ENCODE data around the gene NFATC2. TPM values are rescaled to one million over a fixed set of nuclear protein-coding genes. Genes with fewer than 3 reads are reported as not detected.

Gene NFATC2
- total RNA-seq, 1 donor from 2014 or later, result 0.89 TPM

DNA sequence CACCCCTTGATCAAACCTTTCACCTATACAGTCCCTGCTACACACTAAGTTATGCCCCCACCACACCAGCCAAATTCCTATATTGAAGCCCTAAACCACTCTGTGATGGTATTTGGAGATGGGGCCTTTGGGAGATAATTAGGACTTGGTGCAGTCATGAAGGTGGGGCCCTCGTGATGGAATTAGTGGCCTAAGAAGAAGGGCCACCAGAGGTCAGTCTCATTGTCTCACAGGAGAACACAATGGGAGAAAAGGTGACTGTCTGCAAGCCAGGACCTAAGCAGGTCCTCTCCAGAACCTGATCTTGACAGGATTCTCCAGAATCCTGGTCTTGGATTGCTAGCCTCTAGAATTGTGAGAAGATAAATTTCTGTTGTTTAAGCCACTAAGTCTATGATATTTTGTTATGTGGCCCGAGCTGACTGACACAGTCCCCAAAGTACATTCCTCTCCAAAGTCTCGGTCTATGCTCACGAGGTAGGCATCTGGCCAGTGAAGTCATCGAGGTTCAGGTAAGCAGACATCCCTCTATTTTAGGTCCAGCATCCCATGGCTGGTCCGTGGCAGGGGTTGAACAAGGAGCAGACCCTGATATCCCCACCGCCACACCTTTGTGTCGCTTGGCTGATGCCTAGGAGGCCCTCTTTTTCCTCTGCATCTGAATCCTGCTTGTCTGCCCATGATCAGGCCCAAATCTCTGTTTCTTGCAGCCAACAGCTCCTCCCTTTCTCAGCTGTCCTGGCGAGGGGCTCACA lies 138.9 kb downstream of the NFATC2 start:
- Mint-ChIP-seq H3K4me1 (ENCODE audit: unreplicated experiment) (peaks cover 6% of the 10 kb centered on the region), H3K4me3 (ENCODE audit: unreplicated experiment) (no peak overlapping the region), H3K27me3 (ENCODE audit: unreplicated experiment) (no peaks in the 10 kb centered on the region), H3K27ac (ENCODE audit: unreplicated experiment) (no peak overlapping the region), H3K9me3 (ENCODE audit: unreplicated experiment) (no peaks in the 10 kb centered on the region), H3K36me3 (ENCODE audit: unreplicated experiment) (no peaks in the 10 kb centered on the region)
- no peak for DNase-seq (ENCODE audit: extremely low spot score, unreplicated experiment)
- TF ChIP-seq CTCF (IDR thresholded peaks at IDR 0.05), result no peak

DNA sequence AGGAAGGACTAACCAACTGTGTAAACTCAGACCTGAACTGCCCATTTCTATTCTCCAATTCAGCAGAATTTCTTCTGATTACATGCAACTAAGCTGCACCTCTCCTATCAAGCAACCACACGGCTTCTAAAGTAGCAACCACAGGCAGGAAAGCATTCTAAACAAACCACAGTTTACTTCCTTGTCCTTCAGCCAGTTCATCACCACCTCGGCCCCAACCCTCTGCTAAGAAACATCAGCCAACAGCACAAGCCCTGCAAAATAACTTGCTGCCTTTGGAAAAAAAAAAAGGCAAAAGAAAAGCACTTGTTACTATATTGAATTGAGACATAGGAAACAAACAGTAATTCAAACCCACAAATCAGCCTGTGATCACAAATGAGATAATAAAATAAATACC lies 140.3 kb downstream of the NFATC2 start:
- no peaks in the 10 kb centered on the region for H3K36me3 Mint-ChIP-seq (ENCODE audit: unreplicated experiment)
- H3K4me1 Mint-ChIP-seq (ENCODE audit: unreplicated experiment), result peaks cover 10% of the 10 kb centered on the region
- H3K9me3 Mint-ChIP-seq (ENCODE audit: unreplicated experiment), result no peaks in the 10 kb centered on the region
- no peak for DNase-seq (ENCODE audit: extremely low spot score, unreplicated experiment)
- TF ChIP-seq CTCF (IDR thresholded peaks at IDR 0.05), result no peak
- no peak overlapping the region for H3K27ac Mint-ChIP-seq (ENCODE audit: unreplicated experiment)
- H3K4me3 Mint-ChIP-seq (ENCODE audit: unreplicated experiment), result no peak overlapping the region
- no peaks in the 10 kb centered on the region for H3K27me3 Mint-ChIP-seq (ENCODE audit: unreplicated experiment)

DNA sequence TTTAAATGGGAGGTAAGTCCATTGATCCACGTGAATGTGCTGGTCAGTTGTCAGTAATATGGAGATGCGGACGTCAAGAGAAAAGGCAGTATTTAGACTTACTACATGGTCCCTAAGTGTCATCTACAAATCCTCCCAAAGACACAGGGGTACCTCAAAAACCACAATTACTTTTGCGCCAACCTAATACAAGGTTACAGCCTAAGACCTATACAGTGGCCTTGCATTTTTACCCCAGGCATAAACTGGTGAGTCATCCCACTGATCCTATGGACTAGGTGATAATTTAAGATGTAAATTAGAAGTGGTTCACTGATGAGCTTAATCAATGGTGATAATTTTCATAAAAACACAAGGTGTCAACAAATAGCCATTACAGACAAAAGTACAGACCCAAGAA lies 141.0 kb downstream of the NFATC2 start:
- Mint-ChIP-seq H3K27ac (ENCODE audit: unreplicated experiment) (no peak overlapping the region), H3K36me3 (ENCODE audit: unreplicated experiment) (no peaks in the 10 kb centered on the region), H3K27me3 (ENCODE audit: unreplicated experiment) (no peaks in the 10 kb centered on the region), H3K4me3 (ENCODE audit: unreplicated experiment) (no peak overlapping the region), H3K9me3 (ENCODE audit: unreplicated experiment) (no peaks in the 10 kb centered on the region), H3K4me1 (ENCODE audit: unreplicated experiment) (peaks cover 11% of the 10 kb centered on the region)
- no peak for TF ChIP-seq CTCF (IDR thresholded peaks at IDR 0.05)
- DNase-seq (ENCODE audit: extremely low spot score, unreplicated experiment), result no peak

DNA sequence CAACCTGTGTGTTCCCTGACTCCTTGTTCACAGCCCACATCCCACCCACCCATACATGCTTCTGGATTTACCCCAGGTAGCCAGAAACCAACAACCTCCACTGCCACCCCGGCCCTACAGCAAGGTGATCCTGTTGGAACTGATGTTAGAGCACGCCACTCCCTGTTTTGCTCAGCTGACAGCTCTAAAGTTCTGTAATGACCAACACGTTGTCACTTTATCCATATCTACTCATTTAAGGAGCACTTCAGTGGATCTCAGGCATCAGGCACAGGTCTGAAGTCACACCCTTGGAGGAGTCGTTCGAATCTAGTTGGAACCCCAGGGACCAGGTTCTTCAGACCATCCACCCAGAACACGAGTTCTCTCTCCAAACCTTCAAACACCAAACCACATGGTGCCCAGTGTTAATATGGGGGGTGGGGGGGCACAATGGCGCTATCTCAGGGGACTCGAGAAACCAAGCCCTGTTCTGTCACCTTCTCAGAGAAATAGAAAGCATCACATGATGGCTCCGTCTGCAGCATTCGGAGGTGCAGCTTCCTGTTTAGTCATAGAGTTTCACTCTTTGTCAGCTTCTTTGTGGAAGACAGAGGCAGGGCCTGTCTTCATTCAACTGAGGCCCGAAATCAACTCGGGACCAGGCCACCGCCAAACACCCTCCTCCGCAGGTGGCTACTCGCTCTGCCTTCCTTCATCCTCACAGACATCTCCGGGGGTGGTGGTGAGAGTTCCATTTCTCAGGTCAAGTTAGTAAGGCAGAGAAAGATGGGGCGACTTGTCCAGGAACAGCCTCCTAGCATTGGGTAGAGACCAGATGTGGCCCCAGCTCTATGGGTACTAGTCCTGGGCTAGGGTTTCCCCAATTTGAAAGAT lies 142.2 kb downstream of the NFATC2 start:
- H3K27ac Mint-ChIP-seq (ENCODE audit: unreplicated experiment), result no peak overlapping the region
- peaks cover 11% of the 10 kb centered on the region for H3K4me1 Mint-ChIP-seq (ENCODE audit: unreplicated experiment)
- H3K9me3 Mint-ChIP-seq (ENCODE audit: unreplicated experiment), result no peaks in the 10 kb centered on the region
- H3K27me3 Mint-ChIP-seq (ENCODE audit: unreplicated experiment), result no peaks in the 10 kb centered on the region
- H3K36me3 Mint-ChIP-seq (ENCODE audit: unreplicated experiment), result no peaks in the 10 kb centered on the region
- H3K4me3 Mint-ChIP-seq (ENCODE audit: unreplicated experiment), result no peak overlapping the region
- TF ChIP-seq CTCF (IDR thresholded peaks at IDR 0.05), result no peak
- DNase-seq (ENCODE audit: extremely low spot score, unreplicated experiment), result no peak

Measured in osteocyte (in vitro differentiated cells).